Frontal cortex (tissue), 4 donors: ENCODE data around the gene TEX10. TPM values are rescaled to one million over a fixed set of nuclear protein-coding genes. Genes with fewer than 3 reads are reported as not detected.
A peak's percentile ranks its signal among the peaks of the same experiment; 100 is the strongest.
"Not testable (repeated sequence)": the region's sequence is repeated elsewhere in the genome, so short reads cannot be mapped to it uniquely, and the experiment has no call there.

Experiments
- DNase-seq, 2 donors: peaks; one replicate each; pipeline ENCODE4 v3.0.0; 2012; ENCODE audit warnings: low spot score in 2 of 2
- FAIRE-seq: peaks from 2 replicates; lab custom pipeline; 2012; peaks lifted over from hg19 to GRCh38; lab: Jason Lieb, UNC
- total RNA-seq: library from RNA; depleted of rRNA; stranded (reverse); fragments of >200 nt; gene quantifications from one replicate; pipeline ENCODE4 v1.2.3, GENCODE V29; 2014
- donor health status: control.
- donor health status: control.
- donor health status: control.

Gene TEX10
- total RNA-seq: 55.0 TPM

DNA sequence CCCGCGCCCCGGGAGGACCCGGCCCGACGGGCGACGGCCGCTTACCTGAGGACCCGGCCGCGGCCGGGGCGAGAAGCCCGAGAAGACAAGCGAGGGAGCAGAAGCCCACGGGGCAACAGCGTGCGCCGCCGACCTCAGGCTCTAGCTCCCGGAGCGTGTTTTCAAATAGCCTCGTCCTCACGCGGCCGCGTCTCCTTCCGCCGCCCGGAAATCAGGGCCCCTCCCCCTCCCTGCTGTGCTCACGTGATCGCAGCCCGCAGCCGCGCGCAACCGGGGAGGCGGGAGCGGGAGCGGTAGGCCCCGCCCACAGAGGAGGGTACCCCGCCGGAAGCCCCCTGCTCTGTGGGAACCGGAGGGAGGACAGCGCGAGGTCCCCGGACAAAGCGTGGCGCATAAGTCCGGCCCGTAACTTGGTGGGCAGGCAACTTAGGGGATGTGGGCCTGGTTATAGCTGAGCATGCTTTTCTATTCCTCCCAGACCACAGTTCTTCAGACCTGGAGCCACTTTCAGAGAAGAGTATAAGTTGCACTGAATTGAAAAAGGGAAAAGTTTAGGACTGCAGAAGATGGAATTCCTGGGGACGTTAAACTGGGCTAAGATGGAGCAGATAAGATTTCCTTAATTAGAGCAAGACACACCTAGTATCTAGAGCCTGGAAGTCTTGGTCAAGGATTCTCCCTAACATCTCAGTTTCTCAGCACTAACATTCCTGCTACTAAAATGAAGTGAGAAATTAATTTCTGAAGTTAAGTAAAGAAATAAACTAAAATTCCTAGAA is at the start of gene TEX10:
Gene TEX10, minus strand, starts transcription at position 216 of the 779 bp plus-strand sequence. CDS start 3,579 bp downstream, outside the sequence.
- DNase-seq (peak; percentile 92), FAIRE-seq (no peak)

DNA sequence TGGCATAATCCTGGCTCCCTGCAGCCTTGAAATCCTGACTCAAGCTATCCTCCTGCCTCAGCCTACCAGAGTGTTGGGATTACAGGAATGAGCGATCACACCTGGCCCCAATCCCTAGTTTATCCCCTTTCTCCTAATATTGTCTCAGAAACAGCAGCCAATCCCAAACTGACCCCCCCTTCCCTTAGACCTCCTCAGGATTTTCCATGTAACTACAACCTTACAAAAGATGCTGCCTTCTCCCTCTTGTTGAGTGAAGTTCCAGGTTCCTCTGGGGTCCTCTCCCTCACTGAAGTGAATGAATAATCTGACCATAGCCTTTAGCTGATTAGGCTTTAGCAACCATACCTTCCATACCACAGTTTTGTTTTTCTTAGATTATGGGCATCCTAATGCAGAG is 48.3 kb upstream of the TEX10 start:
- FAIRE-seq (no peak), DNase-seq (no peak)

DNA sequence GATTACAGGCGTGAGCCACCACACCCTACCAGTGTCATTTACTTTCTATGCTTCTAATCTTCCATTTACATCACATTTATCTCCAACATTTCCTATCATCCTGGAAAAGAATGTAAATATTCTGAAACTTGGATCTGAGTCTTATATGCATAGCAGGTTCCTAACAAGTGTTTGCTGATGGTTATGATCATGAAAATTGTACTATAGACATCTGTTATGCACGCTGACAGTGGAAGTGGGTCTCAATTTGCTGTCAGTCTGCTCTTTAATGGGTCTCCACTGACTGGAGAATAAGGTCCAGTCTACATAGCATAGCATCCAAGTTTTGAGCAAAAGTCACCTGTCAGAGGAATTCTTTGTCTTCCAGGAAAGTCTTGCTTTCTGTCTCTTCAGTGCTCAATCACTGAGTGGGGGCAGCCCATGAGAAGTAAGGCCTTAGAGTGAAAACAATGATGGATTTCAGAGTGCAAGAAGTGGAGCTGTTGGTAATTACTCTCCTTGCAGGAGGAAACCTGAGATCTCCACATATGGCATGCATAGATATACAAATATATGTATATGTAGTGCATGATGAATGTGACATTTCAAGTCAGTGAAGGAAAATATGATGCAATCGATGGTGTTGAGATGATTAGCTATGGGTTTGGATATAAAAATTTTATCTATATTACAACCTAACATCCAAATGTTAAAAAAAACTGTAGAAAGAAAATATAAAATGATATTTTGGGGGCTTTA is 45.0 kb upstream of the TEX10 start:
- DNase-seq: no peak
- no peak for FAIRE-seq

DNA sequence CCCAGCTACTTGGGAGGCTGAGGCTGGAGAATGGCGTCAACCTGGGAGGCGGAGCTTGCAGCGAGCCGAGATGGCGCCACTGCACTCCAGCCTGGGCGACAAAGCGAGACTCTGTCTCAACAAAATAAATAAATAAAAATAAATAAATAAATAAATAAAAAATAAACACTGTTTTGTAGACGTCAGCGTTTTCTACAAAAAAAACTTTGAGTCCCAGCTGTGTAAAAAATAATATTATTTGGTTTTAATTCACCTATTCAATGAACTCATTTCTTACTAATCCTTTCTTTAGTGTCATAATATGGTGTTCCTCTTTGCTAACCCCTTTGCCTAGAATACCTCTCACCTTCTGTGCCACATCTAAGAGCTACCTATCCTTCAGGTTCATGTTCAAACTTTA is 44.0 kb upstream of the TEX10 start:
- DNase-seq (no peak), FAIRE-seq (no peak)

DNA sequence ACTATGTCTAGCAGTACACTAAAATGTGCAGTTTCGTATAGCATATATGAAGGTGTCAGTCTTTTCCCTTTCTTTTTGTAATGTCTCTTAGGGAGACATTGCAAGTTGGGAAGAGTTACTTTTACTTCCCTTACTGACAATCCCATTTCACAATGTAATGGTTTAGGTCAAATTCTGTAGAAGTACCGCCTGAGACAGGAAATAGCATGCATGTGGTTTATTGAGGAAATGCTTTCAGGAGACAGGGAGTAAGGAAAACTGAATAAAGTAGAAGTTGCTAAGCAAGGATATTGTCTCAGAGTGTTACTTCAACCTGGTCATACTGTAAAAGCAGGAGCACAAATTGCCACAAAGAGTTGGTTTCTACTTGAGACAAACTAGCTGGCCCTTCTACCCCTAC is 42.1 kb upstream of the TEX10 start:
- DNase-seq: no peak
- FAIRE-seq: no peak

DNA sequence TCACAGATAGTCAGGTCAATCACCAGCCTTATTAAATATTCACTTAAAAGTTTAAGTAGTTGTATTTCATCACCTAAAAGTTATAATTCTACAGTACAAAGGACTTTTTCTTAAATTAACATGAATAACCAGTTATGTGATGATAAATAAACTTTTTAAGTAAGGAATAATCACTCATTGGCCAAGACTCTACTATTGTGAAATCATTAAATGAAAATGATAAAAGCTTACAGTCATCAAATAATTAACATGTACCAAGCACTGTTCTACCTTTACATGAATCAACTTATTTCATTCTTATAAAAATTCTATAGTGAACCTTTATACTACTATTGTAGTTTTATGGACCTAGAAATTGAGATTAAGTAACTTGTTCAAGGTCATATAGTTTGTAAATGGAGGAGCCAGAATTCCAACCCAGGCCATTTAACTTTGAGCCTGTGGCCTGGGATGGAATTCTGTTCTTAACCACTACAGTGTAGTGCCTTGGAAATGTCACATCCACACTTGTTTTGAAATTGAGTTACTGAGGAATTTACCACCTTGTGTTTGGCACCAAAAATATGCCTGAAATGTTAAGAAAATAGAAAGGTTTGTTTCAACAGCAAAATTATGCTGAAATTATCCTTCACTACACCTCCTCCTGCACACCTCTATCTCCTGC is 41.4 kb upstream of the TEX10 start:
- FAIRE-seq: no peak

DNA sequence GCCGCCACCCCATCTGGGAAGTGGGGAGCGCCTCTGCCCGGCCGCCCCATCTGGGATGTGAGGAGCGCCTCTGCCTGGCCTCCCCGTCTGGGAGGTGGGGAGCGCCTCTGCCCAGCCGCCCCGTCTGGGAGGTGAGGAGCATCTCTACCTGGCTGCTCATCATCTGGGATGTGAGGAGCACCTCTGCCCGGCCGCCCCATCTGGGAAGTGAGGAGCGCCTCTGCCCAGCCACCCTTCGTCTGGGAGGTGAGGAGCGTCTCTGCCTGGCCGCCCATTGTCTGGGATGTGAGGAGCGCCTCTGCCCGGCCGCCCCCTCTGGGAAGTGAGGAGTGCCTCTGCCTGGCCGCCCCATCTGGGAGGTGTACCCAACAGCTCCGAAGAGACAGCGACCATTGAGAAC is 40.2 kb upstream of the TEX10 start:
- not testable (repeated sequence) for FAIRE-seq, DNase-seq

More for the DNA sequence above, 41.4 kb upstream of the TEX10 start:
- no peak for DNase-seq

DNA sequence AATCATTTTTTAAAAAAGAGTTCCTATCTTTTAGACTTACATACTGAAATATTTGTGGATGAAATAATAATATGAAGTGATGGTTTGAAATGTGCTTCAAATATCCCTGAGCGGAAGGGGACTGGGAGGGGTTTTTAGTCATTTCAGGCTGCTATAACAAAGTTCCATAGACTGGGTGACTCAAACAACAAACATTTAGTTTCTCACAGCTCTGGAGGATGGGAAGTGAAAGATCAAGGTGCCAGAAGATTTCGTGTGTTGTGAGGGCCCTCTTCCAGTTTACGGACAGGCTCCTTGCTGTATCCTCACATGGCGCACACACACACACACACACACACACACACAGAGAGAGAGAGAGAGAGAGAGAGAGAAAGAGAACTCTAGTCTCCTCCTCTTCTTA is 27.1 kb upstream of the TEX10 start:
- no peak for FAIRE-seq
- DNase-seq: no peak

DNA sequence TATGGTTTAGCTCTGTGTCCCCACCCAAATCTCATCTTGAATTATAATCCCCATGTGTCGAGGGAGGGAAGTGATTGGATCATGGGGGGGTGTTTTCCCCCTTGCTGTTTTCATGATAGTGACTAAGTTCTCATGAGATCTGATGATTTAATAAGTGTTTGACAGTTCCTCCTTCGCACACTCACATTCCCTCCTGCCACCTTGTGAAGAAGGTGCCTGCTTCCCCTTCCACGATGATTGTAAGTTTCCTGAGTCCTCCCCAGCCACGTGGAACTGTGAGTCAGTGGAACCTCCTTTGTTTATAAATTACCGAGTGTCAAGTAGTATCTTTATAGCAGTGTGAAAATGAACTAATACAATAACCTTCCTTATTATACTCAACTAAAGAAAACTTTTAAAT is 24.3 kb upstream of the TEX10 start:
- DNase-seq (no peak), FAIRE-seq (no peak)

DNA sequence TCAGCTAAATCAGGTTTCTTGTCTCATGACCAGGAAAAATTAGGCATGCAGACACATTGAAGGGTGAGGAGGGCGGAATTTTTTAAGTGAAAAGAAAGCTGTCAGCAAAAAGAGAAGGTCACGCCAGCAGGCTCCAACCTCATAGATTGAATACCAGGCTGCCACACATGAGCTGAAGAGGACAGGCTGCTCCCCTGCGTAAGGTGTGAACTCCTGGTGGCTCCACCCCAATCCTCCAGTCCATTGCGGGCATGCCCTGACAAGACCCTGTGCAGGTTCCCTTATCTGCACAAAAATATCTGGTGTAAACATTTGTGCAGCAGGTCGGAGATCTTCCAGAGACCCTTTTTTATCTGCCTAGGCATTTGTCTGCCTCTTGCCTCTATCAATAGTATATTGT is 22.9 kb upstream of the TEX10 start:
- no peak for DNase-seq
- no peak for FAIRE-seq

DNA sequence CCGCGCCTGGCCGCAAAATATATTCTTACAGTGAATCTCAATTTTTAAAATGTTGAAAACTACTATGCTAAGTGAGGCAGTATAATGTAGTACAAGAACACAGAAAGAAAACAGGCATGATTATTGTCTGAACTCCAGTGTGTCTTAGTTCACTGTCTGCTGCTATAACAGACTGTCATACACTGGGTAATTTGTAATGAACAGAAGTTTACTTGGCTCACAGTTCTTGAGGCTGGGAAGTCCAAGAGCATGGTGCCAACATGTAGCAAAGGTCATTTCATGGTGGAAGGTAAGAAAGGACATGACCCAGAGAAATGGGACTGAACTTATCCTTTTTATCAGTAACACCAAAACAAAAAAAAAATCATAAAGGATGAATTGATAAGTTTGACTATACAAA is 19.9 kb upstream of the TEX10 start:
- DNase-seq: no peak
- no peak for FAIRE-seq

DNA sequence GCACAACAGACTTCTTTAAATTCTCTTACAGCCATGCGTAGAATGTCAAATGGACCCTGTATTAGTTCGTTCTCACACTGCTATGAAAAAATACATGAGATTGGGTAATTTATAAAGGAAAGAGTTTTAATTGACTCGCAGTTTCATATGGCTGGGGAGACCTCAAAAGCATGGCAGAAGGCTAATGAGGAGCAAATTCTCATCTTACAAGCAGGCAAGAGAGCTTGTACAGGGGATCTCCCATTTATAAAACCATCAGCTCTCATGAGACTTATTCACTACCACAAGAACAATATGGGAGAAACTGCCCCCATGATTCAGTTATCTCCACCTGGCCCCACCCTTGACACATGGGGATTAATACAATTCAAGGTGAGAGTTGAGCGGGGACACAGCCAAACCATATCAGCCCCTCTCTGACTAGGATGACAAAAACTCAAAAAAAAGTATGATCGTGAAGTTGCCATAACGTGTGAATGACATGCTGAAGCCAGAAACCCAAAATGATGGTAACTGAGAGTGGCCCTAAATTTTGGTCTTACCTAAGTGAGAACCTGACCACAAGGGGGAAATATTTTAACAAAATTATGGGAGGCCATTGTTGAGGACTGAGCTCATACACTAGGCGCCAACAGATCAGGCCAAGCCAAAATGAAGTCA is 17.5 kb upstream of the TEX10 start:
- DNase-seq (no peak), FAIRE-seq (no peak)

DNA sequence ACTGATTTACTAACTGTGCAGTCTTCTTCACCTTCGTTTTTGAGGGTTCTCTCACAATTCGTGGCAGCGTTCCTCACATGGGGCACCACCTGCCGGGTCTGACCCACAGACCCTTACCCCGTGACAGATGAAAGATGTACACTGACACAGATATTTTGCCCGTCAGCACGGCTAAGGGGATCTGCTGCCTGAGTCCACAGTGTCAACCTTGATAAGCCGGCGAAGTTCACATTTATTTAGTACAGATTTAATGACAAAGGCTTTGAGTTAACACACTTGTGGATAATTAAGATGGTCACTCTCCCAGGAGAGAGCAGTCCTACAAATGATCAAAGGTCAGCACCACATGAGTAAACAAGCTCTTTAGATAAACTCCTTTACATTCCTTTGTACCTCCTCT is 15.9 kb upstream of the TEX10 start:
- no peak for FAIRE-seq
- DNase-seq: no peak

DNA sequence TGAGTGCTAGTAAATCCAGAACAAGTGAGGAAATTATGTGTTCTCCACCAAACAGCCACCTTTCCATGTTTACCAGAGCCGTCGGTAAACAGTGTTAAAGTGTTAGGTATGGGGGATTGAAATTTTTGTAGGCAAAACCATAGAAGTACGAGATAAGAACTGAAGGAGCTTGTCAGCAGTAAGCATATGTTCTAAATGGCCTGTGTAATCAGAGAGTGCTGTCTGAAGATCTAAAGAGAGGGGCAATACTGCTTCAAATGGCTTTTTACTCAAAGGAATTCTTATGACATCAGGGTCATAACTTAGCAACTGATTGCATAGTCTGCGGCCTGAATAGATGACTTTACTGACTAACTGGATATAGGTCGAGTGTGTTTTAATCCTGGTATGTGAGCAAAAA is 13.4 kb upstream of the TEX10 start:
- DNase-seq: no peak
- no peak for FAIRE-seq

DNA sequence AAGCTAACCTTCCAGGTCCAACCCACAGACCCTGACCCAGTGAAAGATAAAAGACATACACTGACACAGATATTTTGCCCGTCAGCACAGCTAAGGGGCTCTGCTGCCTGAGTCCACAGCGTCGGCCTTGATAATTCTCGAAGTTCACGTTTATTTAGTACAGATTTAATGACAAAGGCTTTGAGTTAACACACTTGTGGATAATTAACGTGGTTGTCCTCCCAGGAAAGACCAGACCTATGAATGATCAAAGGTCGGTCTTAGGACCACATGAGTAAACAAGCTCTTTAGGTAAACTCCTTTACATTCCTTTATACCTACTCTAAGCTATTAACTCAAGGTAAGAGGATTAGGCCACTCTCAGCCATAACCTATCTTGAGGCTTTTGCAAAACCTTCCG is 11.3 kb upstream of the TEX10 start:
- FAIRE-seq: no peak
- DNase-seq: no peak

DNA sequence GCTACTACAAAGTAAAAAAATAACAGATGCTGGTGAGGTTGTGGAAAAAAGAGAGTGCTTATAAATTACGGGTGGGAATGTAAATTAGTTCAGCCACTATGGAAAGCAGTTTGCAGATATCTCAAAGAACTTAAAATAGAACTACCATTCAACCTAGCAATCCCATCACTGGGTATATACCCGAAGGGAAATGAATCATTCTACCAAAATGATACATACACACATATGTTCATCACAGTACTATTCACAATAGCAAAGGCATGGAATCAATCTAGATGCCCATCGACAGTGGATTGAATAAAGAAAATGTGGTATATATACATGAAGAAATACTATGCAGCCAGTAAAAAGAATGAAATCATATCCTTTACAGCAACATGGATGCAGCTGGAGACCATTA is 6.3 kb upstream of the TEX10 start:
- FAIRE-seq (no peak), DNase-seq (no peak)

DNA sequence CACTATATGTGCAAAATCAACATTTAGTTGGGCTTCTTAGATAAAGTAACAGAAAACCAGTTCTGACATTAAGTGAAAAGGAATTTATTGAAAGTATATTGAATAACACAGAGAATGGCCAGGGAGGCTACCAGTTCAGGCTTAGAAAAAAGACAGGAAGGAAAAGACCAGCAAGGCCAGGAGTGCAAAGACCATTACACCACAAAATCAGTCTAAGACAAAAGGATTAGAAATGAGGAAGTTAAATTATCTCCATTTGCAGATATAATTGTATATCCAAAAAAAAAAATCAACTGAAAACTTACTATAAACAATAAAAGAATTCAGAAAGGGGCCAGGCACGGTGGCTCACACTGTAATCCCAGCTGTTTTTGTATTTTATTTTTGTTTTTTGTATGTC is 4.8 kb upstream of the TEX10 start:
- no peak for FAIRE-seq
- DNase-seq: no peak

DNA sequence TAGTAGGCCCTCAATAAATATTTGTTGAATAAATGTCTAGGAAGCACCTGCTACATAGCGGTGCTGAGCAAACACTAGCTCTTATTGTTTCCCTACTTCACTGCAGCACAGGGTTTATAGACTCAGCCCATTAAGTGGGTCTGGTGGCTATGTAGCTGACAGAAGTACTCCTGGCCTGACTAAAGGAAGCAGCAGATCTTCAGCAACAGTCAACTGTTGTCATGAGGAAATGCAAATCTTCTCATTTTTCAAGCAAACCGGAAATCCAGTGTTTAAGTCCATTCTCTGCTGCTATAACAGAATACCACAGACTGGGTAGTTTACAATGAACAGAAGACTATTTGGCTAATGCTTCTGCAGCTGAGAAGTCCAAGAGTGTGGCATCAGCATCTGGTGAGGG is 2.8 kb upstream of the TEX10 start:
- DNase-seq (no peak), FAIRE-seq (no peak)

DNA sequence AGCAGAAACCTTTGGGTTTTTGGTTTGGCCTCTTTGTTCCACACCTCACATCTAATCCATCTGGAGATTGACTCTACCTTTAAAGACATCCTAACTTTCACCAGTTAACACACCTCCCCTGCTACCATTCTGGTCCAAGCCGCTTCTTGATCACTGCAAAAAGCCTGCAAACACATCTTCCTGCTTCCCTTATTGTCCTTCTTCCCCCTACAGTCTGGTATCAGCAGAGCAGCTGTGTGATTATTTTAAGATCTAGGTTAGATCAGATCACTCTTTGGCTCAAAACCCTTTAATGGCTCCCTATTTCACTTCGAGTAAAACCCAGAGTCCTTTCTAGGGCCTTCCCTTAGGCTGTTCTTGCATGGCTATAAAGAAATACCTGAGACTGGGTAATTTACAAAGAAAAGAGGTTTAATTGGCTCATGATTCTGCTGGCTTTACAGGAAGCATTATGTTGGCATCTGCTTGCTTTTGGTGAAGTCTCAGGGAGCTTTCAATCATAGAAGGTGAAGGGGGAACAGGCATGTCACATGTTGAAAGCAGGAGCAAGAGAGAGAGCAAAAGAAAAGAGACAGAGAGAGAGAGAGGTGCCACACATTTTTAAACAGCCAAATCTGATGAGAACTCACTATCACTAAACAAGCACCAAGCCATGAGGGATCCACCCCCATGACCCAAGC is 1.5 kb upstream of the TEX10 start:
- no peak for DNase-seq
- no peak for FAIRE-seq

DNA sequence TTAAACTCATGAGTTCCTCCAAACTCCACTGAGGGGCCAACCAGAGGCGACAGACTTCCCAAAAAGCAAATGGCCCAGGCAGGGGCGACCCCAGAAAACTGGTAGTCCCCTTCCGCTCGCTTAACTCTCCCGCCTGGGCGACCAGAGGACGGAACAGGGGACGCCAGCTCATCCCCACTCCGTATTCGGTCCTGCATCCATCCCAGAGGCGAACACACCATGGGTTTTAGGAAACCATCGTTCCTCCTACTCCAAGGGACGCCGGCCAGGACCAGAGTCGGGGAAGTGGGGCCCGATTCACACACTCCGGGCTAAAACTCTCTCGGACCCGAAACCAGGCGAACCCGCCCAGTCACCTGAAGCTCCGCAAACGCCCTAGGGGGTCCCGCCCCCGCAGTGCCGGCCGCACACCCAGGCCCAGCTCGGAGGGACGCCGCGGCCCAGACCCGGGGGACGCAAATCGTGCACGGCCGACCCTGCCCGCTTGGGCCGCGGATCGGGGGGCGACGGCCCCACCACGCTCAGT is 478 bp downstream of the TEX10 start:
- no peak for FAIRE-seq
- DNase-seq: peak; percentile 36 to 43
